HG03064 (cell line): Measurements from ENCODE around the gene ZIC4.

ENCODE experiments used
- ATAC-seq: cut with Tn5 transposase; IDR thresholded peaks from one replicate; pipeline ENCODE4 v1.9.1; 2021; ENCODE audit warnings: low read depth; ENCODE audit not compliant: unreplicated experiment

The ZIC4 gene

DNA sequence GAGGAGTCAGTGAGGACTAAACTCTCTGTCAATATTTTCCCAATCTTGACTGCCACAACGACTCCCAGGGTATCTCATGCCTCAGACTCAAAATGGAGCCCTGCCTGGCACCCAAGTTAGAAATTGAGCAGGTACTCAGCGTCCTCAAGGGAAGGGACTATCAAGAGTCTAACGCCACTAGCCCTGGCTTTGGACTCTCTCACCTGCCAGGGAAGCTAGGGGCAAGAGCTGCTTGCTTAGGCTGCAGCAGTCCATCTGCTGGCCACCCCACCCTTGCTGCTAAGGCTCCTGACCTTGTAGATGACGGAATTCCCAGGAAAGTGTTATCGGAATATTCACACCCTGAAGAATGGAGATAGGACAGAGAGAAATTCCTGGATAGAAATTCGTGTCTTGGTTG lies 33.0 kb downstream of the ZIC4 start:
- ATAC-seq = no peak

- ATAC-seq = no peak
These were observed 33.8 kb downstream of the ZIC4 start for GRCh38 chr3:147372525-147373027.

DNA sequence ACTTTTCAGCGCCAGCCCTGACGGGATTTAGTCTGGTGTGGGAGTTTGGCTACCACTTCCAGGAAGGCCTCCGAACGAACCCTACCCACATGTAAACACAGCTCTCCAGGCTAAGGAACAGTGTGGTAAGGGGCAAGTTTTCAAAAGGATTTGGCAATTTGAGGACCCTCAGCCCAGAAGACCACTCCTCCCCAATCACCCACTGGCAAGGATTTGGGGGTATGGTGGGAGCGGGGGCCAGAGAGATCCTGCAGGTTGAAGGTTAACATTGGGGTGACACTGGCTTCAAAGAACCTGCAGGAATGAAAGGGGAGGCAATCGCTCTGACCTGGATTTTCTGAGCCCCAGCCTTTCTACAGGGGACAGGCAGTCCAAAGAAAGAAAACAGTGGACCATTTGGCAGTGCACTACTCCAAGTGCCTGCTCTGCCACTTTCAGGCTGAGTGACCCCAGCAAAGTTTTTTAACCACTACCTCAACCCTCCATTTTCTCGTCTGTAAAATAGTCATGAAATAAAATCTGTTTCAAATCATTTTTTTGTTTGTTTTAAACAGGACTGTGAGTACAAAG lies 34.5 kb downstream of the ZIC4 start:
- no peak for ATAC-seq

DNA sequence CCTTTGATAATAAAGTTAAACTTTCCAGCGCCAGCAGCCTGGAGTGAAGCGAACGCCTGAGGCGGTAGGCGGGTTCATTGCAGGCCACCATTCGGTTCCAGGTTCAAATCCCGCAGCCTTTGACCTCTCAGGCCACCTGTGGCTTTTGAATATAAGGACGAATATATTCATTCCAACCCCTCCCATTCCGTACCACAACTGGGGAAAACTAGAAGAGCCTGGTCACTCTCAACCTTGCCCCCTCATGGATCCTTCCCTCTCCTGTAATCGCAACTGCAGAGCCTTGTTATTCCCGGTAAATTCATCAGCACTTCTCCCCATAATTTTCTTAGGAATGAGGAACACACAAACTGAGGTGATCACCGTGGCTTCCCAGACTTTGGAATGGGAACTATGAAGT lies 35.2 kb downstream of the ZIC4 start:
- no peak for ATAC-seq

GRCh38 chr3:147370349-147370748 lies 36.0 kb downstream of the ZIC4 start:
- ATAC-seq = no peak

GRCh38 chr3:147369661-147370123 lies 36.7 kb downstream of the ZIC4 start:
- ATAC-seq = no peak

GRCh38 chr3:147369231-147369630 lies 37.1 kb downstream of the ZIC4 start:
- ATAC-seq = no peak

GRCh38 chr3:147368561-147369221 lies 37.7 kb downstream of the ZIC4 start:
- no peak for ATAC-seq

- no peak for ATAC-seq
These were observed 38.2 kb downstream of the ZIC4 start for GRCh38 chr3:147368151-147368550.

GRCh38 chr3:147367676-147368075 lies 38.7 kb downstream of the ZIC4 start:
- no peak for ATAC-seq

- no peak for ATAC-seq
These were observed 40.9 kb downstream of the ZIC4 start for GRCh38 chr3:147365196-147366115.

- ATAC-seq = no peak
These were observed 41.6 kb downstream of the ZIC4 start for GRCh38 chr3:147364771-147365170.

- no peak for ATAC-seq
These were observed 44.6 kb downstream of the ZIC4 start for GRCh38 chr3:147361454-147362420.

GRCh38 chr3:147360646-147361453 lies 45.5 kb downstream of the ZIC4 start:
- ATAC-seq = no peak

DNA sequence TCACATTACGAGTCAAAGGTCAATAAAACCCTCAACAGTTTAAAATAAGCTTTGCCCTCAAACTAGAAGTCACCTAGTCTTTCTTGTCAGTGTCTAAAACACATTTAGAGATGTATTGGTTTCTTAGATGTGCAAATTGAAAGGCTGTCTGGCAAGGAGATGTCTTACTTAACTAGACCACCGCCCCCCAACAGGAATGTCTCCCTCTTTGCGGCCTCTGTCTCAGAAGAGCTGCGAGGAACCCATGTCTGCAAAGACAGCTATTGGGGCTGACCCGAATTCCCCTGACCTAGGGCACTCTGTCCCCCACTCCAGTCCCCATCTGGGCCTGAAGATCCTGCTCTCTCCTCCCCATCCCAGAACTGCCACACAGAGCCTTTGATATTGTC lies 46.3 kb downstream of the ZIC4 start:
- no peak for ATAC-seq

GRCh38 chr3:147359177-147360050 lies 46.9 kb downstream of the ZIC4 start:
- ATAC-seq = no peak

- no peak for ATAC-seq
These were observed 48.0 kb downstream of the ZIC4 start for GRCh38 chr3:147358144-147358992.
